Measurements from ENCODE around the gene CARMIL1. TPM values are rescaled to one million over a fixed set of nuclear protein-coding genes. Genes with fewer than 3 reads are reported as not detected.

CARMIL1 gene
- total RNA-seq, 1 experiment from 2014 or later, result 25.9 TPM

DNA sequence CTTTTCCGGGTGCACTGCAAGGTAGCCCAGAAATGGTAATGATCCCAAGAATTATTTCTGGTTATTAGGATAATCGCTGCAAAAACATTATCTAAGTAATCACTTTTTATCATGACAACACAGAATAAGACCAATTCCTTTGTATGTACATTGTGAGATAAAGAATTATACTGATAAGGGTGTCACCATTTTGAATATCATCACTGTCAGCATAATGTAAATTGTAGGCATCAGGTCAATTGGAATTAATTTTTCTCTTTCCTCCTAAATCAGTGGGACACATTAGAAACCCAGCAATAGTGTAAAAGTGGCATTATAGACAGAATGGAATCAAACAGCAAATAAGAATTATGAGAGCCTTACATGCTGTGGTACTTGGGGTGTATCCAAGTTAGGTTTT lies 189.7 kb downstream of the CARMIL1 start:
- POLR2A ChIA-PET, result no interaction called here
- BruUV-seq (replicated peaks), result no TSS peak
- H3K4me1 Mint-ChIP-seq (ENCODE audit: low read depth, unreplicated experiment), result no peaks in the 10 kb centered on the region

DNA sequence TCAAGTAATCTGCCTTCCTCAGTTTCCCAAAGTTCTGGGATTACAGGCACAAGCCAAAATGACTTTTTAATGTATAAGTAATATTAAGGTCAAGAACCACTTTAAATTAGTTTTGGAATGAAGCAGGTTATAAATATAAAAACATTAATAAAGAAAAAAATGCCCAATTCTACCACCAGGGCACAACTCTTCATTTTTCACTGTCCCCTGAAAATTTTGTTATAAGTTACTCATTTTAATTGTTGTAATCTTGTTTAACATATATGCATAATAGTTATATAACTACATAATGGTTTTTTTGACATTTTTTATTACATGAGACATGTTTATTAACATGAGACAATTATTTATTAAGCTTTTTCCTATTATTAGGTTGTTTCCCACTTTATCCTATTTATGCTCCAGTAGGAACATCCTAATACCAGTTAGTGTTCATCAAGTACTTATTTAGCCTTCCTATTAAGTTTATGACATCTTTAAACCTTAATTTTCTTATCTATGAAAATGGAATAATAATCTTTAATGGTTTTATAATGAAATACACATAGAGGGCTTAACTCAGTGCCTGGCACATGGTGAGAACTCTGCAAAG lies 190.7 kb downstream of the CARMIL1 start:
- no peaks in the 10 kb centered on the region for H3K27me3 Mint-ChIP-seq (ENCODE audit: insufficient read depth, unreplicated experiment)
- CTCF ChIA-PET, result no interaction called here
- H3K4me3 Mint-ChIP-seq (ENCODE audit: unreplicated experiment), result no peak overlapping the region
- H3K27me3 ChIP-seq (replicated peaks; ENCODE audit: control insufficient read depth, insufficient read depth, low read length), result no peaks in the 10 kb centered on the region
- TF ChIP-seq, protein P1, sequence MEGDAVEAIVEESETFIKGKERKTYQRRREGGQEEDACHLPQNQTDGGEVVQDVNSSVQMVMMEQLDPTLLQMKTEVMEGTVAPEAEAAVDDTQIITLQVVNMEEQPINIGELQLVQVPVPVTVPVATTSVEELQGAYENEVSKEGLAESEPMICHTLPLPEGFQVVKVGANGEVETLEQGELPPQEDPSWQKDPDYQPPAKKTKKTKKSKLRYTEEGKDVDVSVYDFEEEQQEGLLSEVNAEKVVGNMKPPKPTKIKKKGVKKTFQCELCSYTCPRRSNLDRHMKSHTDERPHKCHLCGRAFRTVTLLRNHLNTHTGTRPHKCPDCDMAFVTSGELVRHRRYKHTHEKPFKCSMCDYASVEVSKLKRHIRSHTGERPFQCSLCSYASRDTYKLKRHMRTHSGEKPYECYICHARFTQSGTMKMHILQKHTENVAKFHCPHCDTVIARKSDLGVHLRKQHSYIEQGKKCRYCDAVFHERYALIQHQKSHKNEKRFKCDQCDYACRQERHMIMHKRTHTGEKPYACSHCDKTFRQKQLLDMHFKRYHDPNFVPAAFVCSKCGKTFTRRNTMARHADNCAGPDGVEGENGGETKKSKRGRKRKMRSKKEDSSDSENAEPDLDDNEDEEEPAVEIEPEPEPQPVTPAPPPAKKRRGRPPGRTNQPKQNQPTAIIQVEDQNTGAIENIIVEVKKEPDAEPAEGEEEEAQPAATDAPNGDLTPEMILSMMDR (IDR thresholded peaks at IDR 0.05; ENCODE audit: insufficient read depth in 1 of 2, low read depth in 1 of 2, low read length in 1 of 2, severe bottlenecking in 1 of 2, unreplicated experiment in 1 of 2), result peak in 1 of 2 experiments; percentile 16
- H3K4me1 ChIP-seq, result no peaks in the 10 kb centered on the region
- H3K36me3 ChIP-seq (ENCODE audit: control insufficient read depth, insufficient read depth, low read length), result no peaks in the 10 kb centered on the region
- intact Hi-C loops (cut with micrococcal nuclease; ENCODE audit: unreplicated experiment), result no loop called here
- H3K27ac Mint-ChIP-seq (ENCODE audit: unreplicated experiment), result no peak overlapping the region
- no peaks in the 10 kb centered on the region for H3K9me3 ChIP-seq
- H3K9me3 Mint-ChIP-seq (ENCODE audit: unreplicated experiment), result no peaks in the 10 kb centered on the region
- no peak for DNase-seq
- H3K36me3 Mint-ChIP-seq (ENCODE audit: insufficient read depth, unreplicated experiment), result peaks cover 15% of the 10 kb centered on the region
- H3K4me1 Mint-ChIP-seq (ENCODE audit: low read depth, unreplicated experiment), result no peaks in the 10 kb centered on the region
- POLR2A ChIA-PET, result no interaction called here
- BruUV-seq (replicated peaks), result no TSS peak
- no peak overlapping the region for H3K4me3 ChIP-seq (ENCODE audit: low read depth, low read length)

More for the DNA sequence above, 189.7 kb downstream of the CARMIL1 start:
- CTCF ChIA-PET, result no interaction called here
- H3K27ac Mint-ChIP-seq (ENCODE audit: unreplicated experiment), result no peak overlapping the region
- Histone ChIP-seq H3K36me3 (ENCODE audit: control insufficient read depth, insufficient read depth, low read length) (no peaks in the 10 kb centered on the region), H3K4me3 (ENCODE audit: low read depth, low read length) (no peak overlapping the region), H3K27me3 (replicated peaks; ENCODE audit: control insufficient read depth, insufficient read depth, low read length) (no peaks in the 10 kb centered on the region), H3K4me1 (no peaks in the 10 kb centered on the region), H3K9me3 (no peaks in the 10 kb centered on the region)
- DNase-seq, result no peak
- no peaks in the 10 kb centered on the region for H3K9me3 Mint-ChIP-seq (ENCODE audit: unreplicated experiment)
- H3K27me3 Mint-ChIP-seq (ENCODE audit: insufficient read depth, unreplicated experiment), result no peaks in the 10 kb centered on the region
- H3K4me3 Mint-ChIP-seq (ENCODE audit: unreplicated experiment), result no peak overlapping the region
- TF ChIP-seq, protein P1 (IDR thresholded peaks at IDR 0.05; ENCODE audit: insufficient read depth in 1 of 2, low read depth in 1 of 2, low read length in 1 of 2, severe bottlenecking in 1 of 2, unreplicated experiment in 1 of 2), result no peak
- intact Hi-C loops (cut with micrococcal nuclease; ENCODE audit: unreplicated experiment), result no loop called here
- H3K36me3 Mint-ChIP-seq (ENCODE audit: insufficient read depth, unreplicated experiment), result peaks cover 7% of the 10 kb centered on the region

DNA sequence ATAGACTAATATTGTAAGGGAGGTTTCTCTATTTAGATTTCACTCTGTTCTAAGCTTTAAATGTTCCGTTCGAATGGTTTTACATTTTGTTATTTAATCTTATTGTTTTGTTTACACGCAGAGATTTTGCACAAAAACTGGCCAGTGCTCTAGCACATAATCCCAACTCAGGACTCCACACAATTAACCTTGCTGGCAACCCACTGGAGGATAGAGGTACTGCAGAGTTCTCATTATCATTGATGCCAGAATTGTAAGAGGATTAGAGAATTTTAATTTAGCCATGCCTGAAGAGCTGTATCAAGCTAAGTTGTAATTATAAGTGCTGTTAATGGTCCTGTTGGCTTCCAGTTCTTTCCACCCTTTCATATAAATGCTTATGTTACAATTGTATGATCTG lies 193.1 kb downstream of the CARMIL1 start:
- Histone ChIP-seq H3K4me1 (no peaks in the 10 kb centered on the region), H3K36me3 (ENCODE audit: control insufficient read depth, insufficient read depth, low read length) (no peaks in the 10 kb centered on the region), H3K9me3 (no peaks in the 10 kb centered on the region), H3K4me3 (ENCODE audit: low read depth, low read length) (no peak overlapping the region), H3K27me3 (replicated peaks; ENCODE audit: control insufficient read depth, insufficient read depth, low read length) (no peaks in the 10 kb centered on the region)
- Mint-ChIP-seq H3K9me3 (ENCODE audit: unreplicated experiment) (no peaks in the 10 kb centered on the region), H3K27ac (ENCODE audit: unreplicated experiment) (no peak overlapping the region), H3K4me3 (ENCODE audit: unreplicated experiment) (no peak overlapping the region), H3K27me3 (ENCODE audit: insufficient read depth, unreplicated experiment) (no peaks in the 10 kb centered on the region), H3K4me1 (ENCODE audit: low read depth, unreplicated experiment) (no peaks in the 10 kb centered on the region), H3K36me3 (ENCODE audit: insufficient read depth, unreplicated experiment) (peaks cover 21% of the 10 kb centered on the region)
- TF ChIP-seq, protein P1 (IDR thresholded peaks at IDR 0.05; ENCODE audit: insufficient read depth in 1 of 2, low read depth in 1 of 2, low read length in 1 of 2, severe bottlenecking in 1 of 2, unreplicated experiment in 1 of 2), result peak; percentile 6 to 28
- intact Hi-C loops (cut with micrococcal nuclease; ENCODE audit: unreplicated experiment), result no loop called here
- ChIA-PET POLR2A (no interaction called here), CTCF (no interaction called here)
- no peak for DNase-seq
- no TSS peak for BruUV-seq (replicated peaks)

All from Caco-2 (cell line).